ENCODE results near the gene DGCR2. TPM values are rescaled to one million over a fixed set of nuclear protein-coding genes. Genes with fewer than 3 reads are reported as not detected.

The DGCR2 gene
- total and polyA plus RNA-seq, 2 of the 4 experiments (the other 2 are of a cell fraction): 17.2 to 35.4 TPM

- Histone ChIP-seq H4K8ac (ENCODE audit: low read depth in 2 of 2, low read length in 2 of 2) (no peak overlapping the region), H3K56ac (ENCODE audit: extremely low read depth, insufficient read depth, low read length) (no peak overlapping the region), H4K91ac (ENCODE audit: insufficient read depth, low read depth, low read length) (no peak overlapping the region), H2AFZ (replicated peaks; ENCODE audit: low read length, poor library complexity) (no peak overlapping the region), H2BK5ac (ENCODE audit: low read depth, low read length, poor library complexity, severe bottlenecking) (no peak overlapping the region), H2AK5ac (ENCODE audit: low read depth, low read length) (no peak overlapping the region), H3K23ac (ENCODE audit: low read depth, low read length) (no peak overlapping the region), H3K9me1 (ENCODE audit: insufficient read depth, low read length) (peaks cover 19% of the 10 kb centered on the region; the same call in 1 of the 2 replicates), H3K9me3 (ENCODE audit: control insufficient read depth, insufficient read depth, low read length) (no peaks in the 10 kb centered on the region), H2AK9ac (replicated peaks; ENCODE audit: low read depth, low read length, poor library complexity) (no peak overlapping the region), H3K9ac (ENCODE audit: low read depth, low read length) (no peak overlapping the region), H3K36me3 (ENCODE audit: control insufficient read depth, insufficient read depth, low read length) (peaks cover 23% of the 10 kb centered on the region), H2BK20ac (ENCODE audit: low read depth, low read length) (no peak overlapping the region), H3K27me3 (ENCODE audit: control insufficient read depth, insufficient read depth, low read length) (no peaks in the 10 kb centered on the region), H2BK15ac (ENCODE audit: low read depth, low read length) (no peak overlapping the region), H2BK120ac (ENCODE audit: low read depth, low read length) (no peak overlapping the region), H3K4ac (ENCODE audit: low read depth, low read length) (no peak overlapping the region), H3K4me3 (ENCODE audit: insufficient read depth, low read depth, low read length) (no peak overlapping the region), H4K5ac (ENCODE audit: low read depth, low read length) (no peak overlapping the region), H3K27ac (ENCODE audit: insufficient read depth, low read length) (no peak overlapping the region), H3K4me1 (ENCODE audit: control insufficient read depth, insufficient read depth, low read length) (peaks cover 15% of the 10 kb centered on the region), H3K14ac (replicated peaks; ENCODE audit: low read depth, low read length) (no peak overlapping the region), H3K18ac (ENCODE audit: low read depth, low read length) (no peak overlapping the region), H4K20me1 (ENCODE audit: insufficient read depth, low read length) (peaks cover 33% of the 10 kb centered on the region), H3K79me1 (ENCODE audit: low read depth in 1 of 2, low read length in 2 of 2) (peaks cover 4 to 25% of the 10 kb centered on the region in 2 experiments; a peak in 2 of 4 replicates), H3K4me2 (ENCODE audit: low read depth, low read length) (no peak overlapping the region)
- DNase-seq (no peak), ATAC-seq (ENCODE audit: low read depth) (no peak)
- dilution Hi-C loops (cut with HindIII; ENCODE audit: low sequenced_read_pairs, unreplicated experiment) (no loop called here), in situ Hi-C loops (cut with MboI; ENCODE audit: low sequenced_read_pairs) (no loop called here), intact Hi-C loops (cut with micrococcal nuclease) (no loop called here)
- ChIA-PET CTCF (no interaction called here), POLR2A (ENCODE audit: unreplicated experiment) (no interaction called here)
- no TSS peak for BruUV-seq (replicated peaks)
- 100% methylated on average over 2 of the region's 4 CpGs; no CpG with 5 or more reads in 1 of the 2 experiments for WGBS, 2 experiments (ENCODE audit: extremely low coverage in 2 of 2, insufficient read length in 1 of 2)
- TF ChIP-seq MAZ (IDR thresholded peaks at IDR 0.05; ENCODE audit: borderline replicate concordance, low read depth, low read length): no peak
- TF ChIP-seq POLR2A (IDR thresholded peaks at IDR 0.05; ENCODE audit: low read depth, low read length): no peak
- TF ChIP-seq RCOR1 (IDR thresholded peaks at IDR 0.05; ENCODE audit: insufficient replicate concordance, low read length): no peak
- no peak for TF ChIP-seq CHD1 (IDR thresholded peaks at IDR 0.05; ENCODE audit: low read depth, low read length)
- TF ChIP-seq RFX5 (IDR thresholded peaks at IDR 0.05; ENCODE audit: low read depth, low read length): no peak
- TF ChIP-seq MAFK (IDR thresholded peaks at IDR 0.05; ENCODE audit: low read depth, low read length): no peak
- no peak for TF ChIP-seq USF2 (IDR thresholded peaks at IDR 0.05; ENCODE audit: low read depth, low read length)
- no peak for TF ChIP-seq FOS (IDR thresholded peaks at IDR 0.05; ENCODE audit: low read depth, low read length)
- TF ChIP-seq MXI1 (IDR thresholded peaks at IDR 0.05; ENCODE audit: borderline replicate concordance, low read depth, low read length): no peak
These were observed 64.2 kb downstream of the DGCR2 start for GRCh38 chr22:19057999-19058491.

Data from IMR-90 (cell line).